GM20000 (cell line): Measurements from ENCODE around the gene TDRD7.

Experiments
- DNase-seq: peaks from one replicate; pipeline ENCODE4 v3.0.0; 2012; ENCODE audit warnings: low spot score
- TF ChIP-seq, protein P1 (sequence below): IDR thresholded peaks from 2 replicates; pipeline ENCODE4 v1.5.1; 2012; ENCODE audit warnings: mild to moderate bottlenecking, control low read depth; ENCODE audit errors: extremely low read depth, missing control alignments

TDRD7 gene

DNA sequence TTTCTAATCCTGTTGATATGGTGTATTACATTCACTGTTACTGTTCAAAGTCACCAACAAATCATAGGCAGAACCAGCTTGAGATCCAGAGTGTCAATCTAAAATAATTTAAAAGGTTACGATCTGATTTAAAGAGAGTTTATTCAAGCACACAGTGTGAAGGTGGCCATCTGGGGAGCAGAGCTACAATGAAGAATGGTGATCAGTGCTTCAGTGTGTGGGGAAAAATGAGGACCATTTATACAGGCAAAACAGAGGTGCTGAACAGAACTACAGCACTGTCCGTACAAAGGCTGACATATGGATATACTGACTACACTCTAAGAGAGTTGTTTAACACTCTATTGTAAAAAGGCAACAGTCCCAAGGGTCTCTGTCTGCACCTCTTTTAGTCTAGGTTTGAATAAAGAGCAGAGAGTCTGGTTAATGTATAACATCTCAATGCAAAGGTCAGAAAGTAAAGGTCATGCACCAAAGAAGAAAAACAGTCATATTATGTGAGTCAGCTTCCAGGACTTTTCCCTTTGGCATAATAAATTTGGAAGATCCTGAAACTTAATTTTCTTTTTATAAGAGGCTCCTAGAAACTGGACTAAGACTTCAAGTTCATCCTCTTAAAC lies 29.7 kb upstream of the TDRD7 start:
- TF ChIP-seq, protein P1, sequence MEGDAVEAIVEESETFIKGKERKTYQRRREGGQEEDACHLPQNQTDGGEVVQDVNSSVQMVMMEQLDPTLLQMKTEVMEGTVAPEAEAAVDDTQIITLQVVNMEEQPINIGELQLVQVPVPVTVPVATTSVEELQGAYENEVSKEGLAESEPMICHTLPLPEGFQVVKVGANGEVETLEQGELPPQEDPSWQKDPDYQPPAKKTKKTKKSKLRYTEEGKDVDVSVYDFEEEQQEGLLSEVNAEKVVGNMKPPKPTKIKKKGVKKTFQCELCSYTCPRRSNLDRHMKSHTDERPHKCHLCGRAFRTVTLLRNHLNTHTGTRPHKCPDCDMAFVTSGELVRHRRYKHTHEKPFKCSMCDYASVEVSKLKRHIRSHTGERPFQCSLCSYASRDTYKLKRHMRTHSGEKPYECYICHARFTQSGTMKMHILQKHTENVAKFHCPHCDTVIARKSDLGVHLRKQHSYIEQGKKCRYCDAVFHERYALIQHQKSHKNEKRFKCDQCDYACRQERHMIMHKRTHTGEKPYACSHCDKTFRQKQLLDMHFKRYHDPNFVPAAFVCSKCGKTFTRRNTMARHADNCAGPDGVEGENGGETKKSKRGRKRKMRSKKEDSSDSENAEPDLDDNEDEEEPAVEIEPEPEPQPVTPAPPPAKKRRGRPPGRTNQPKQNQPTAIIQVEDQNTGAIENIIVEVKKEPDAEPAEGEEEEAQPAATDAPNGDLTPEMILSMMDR: no peak
- DNase-seq: no peak

DNA sequence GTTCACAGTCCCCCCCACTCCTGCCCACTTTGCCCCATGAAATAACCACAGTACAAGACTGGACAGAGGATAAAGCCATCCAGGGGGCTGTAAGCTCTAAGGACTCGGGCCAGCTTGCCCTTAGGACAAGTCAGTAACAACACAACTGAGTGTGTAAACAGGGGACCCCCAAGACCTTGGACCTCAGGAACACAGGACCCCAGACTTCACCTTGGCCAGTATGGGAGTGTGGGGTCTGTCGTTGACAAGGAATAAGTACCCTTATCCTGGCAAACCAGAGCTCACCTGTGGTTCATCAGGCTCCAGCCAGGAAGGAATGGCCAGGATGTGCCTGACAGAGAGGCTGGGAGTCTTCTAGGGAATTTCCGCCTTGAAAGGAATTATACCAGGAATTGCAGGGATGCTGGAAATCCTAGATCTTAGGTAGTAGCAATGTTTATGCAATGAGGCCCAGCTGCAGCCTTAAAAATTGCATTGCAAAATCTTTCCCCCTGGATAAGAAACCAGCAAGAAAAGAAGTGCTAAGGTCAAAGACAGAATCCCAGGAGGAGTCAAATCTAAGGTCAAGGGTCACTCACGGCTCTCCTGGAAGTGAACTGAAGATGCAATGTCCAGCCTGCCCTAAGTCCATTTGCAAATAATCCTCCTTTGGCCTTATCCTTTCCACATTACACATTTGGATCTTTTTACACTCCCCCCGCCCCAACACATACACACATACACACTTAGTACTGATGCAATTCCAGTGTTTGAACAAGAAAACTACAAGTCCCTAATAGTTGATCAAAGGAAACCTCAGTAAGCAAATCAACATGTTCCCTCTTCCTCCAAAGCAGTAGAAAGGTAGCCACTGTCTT lies 27.3 kb upstream of the TDRD7 start:
- TF ChIP-seq, protein P1: no peak
- no peak for DNase-seq

DNA sequence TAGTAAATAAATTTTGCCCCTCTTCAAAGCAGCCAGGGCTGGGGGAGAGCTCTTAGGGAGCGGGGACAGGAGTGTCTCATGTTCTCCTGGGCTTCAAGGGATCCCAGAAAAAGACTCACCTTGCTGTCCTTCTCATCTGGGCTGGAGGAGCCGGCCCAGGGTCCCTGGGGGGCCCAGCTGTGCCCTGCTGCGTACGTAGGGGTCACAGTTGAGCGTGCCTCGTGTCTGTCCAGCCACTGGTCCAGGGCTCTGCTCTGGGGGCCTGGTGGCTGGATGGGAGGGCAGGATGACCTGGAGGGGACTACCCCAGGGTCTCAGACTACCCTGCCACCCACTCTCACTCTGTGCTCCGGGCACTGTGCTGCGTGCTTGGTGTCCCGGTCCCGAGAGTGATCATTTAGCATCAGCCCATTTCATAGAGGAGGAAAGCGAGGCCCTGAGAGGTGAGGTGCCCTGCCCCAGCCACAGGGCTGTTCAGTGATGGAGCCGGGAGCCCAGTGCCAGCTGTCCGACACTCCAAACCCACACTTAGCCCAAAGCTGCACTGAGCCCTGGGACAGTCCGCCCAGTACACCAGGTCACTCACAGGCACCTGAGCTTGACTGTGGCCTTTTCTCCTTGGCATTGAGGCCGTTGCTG lies 26.2 kb upstream of the TDRD7 start:
- TF ChIP-seq, protein P1: no peak

DNA sequence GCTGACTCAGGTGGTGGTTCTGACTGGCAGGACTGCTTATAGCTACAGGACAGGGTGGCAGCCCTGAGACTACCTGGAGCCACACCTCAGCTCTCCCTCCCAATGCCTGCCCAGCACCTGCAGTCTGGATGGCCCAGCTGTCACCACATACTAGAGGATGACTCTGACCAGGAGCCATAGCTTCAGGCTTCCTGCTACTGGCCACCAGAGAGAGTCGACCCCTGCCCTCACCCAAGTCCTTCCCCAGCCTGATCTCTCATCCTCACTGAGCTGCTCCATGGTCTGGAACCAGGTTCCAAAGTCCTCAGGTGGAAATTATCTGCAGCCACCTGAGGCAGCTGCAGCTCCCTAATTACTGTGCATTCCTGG lies 25.6 kb upstream of the TDRD7 start:
- DNase-seq: no peak
- TF ChIP-seq, protein P1: no peak

More for the DNA sequence above, 26.2 kb upstream of the TDRD7 start:
- DNase-seq: no peak

DNA sequence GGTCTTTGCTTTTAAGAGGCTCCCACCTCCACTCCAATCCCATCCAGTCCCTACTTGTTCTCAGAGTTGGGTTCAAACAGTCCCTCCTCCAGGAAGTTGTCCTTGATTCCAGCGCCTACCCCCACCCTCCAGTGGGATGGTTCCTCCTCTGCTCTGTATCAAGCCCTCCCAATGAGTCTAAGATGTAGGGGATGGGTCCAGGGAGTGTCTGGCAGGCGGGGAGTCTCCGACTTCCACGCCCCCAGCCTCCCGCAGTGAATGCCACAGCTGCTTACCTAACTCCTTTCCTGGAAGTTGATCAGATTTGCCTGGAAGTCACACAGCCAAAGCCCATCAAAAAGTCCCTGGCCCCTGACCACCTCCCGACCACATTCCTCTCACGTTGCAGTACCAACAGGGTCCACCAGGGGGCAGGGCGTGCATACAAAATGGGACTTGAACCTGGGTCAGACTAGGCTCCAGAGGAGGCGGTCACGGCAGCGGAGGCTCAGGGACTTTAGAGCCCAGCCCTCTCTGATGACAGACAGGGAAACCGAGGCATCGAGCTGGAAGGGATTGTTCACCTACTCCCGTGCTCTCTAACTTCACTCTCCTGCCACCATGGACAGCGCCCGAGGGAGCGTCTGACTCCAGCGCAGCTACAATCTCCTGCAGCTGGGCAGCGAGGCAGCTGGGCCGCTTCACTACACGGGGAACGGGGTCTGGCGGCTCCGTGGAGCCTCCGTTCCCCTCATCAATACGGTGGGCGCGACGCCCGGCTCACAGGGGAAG lies 25.0 kb upstream of the TDRD7 start:
- DNase-seq: peak; percentile 72
- TF ChIP-seq, protein P1: peak; percentile 96

DNA sequence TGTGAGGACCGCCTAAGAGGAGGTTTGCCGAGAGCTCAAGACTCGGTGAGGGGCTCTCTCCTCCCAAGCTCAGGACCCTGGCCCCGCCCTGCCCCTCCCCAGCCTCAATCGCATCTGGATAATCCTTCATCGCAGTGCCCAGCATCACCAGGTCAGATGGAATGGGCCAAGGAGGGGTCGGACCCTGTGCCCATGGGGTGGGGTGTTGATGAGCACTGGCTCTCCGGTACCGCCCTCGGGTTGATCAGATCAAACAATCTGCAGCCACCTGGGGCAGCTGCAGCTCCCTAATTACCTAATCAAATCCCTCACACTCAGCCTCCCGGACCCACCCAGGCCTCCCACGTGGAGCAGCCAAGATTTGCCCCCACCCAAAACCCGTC lies 24.4 kb upstream of the TDRD7 start:
- TF ChIP-seq, protein P1: no peak
- no peak for DNase-seq
